Measurements from ENCODE around the gene OSBPL10. TPM values are rescaled to one million over a fixed set of nuclear protein-coding genes. Genes with fewer than 3 reads are reported as not detected.

Gene OSBPL10
- total RNA-seq, 1 experiment from 2014 or later, result 48.0 TPM

GRCh38 chr3:31671976-31672375, 309.1 kb downstream of the OSBPL10 start:
- no peaks in the 10 kb centered on the region for H3K9me2 ChIP-seq (replicated peaks; ENCODE audit: low read length)
- intact Hi-C loops (cut with micrococcal nuclease), result no loop called here
- ATAC-seq (no peak), DNase-seq (no peak)
- no peak overlapping the region for H3K27ac ChIP-seq (ENCODE audit: low read length)
- ChIA-PET POLR2A (ENCODE audit: unreplicated experiment) (no interaction called here), CTCF (no interaction called here)
- no peaks in the 10 kb centered on the region for H3F3A ChIP-seq (ENCODE audit: low read length, unreplicated experiment)
- H3K4me2 ChIP-seq (ENCODE audit: low read length), result no peak overlapping the region
- TF ChIP-seq EZH2 (IDR thresholded peaks at IDR 0.05; ENCODE audit: low read length, unreplicated experiment) (no peak), EZH2phosphoT487 (IDR thresholded peaks at IDR 0.05; ENCODE audit: borderline replicate concordance, low read length) (no peak), CTCF (conservative IDR thresholded peaks at IDR 0.05; ENCODE audit: low read depth, low read length) (no peak)
- H3K4me3 ChIP-seq (ENCODE audit: low read length), result no peak overlapping the region
- H3K9ac ChIP-seq (ENCODE audit: low read length), result no peak overlapping the region
- BruUV-seq (replicated peaks), result no TSS peak
- no peaks in the 10 kb centered on the region for H3K79me2 ChIP-seq (ENCODE audit: low read length)
- no peaks in the 10 kb centered on the region for H3K4me1 ChIP-seq (ENCODE audit: insufficient read depth, low read length)
- no peaks in the 10 kb centered on the region for H3K9me3 ChIP-seq (ENCODE audit: low read length)
- no peak overlapping the region for H2AFZ ChIP-seq (ENCODE audit: low read length)
- no peaks in the 10 kb centered on the region for H4K20me1 ChIP-seq (ENCODE audit: low read length)
- H3K27me3 ChIP-seq (ENCODE audit: low read length), result no peaks in the 10 kb centered on the region
- no peaks in the 10 kb centered on the region for H3K36me3 ChIP-seq (ENCODE audit: low read depth, low read length)

DNA sequence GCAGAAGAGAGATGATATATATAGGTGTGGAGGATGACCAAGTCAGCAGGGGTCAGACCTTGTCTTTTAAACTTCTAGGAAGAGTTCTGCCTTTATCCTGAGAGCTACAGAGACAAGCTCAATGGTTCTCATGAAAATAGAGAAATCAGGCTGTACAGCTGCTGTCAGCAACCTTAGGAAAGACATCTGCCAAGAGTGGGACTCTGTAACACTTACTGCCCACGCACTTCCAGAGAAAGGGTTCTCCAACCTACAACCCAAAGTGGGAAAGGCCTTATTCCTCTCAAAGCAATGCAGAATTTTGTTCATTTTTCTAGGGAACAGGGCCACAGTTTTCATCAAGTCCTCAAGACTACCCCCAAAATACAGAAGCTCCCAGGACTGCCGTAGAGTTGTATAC, 309.6 kb downstream of the OSBPL10 start:
- TF ChIP-seq EZH2 (IDR thresholded peaks at IDR 0.05; ENCODE audit: low read length, unreplicated experiment), result no peak
- no peak for TF ChIP-seq CTCF (conservative IDR thresholded peaks at IDR 0.05; ENCODE audit: low read depth, low read length)
- no peak for TF ChIP-seq EZH2phosphoT487 (IDR thresholded peaks at IDR 0.05; ENCODE audit: borderline replicate concordance, low read length)
- Histone ChIP-seq H2AFZ (ENCODE audit: low read length) (no peak overlapping the region), H4K20me1 (ENCODE audit: low read length) (no peaks in the 10 kb centered on the region), H3K9me2 (replicated peaks; ENCODE audit: low read length) (no peaks in the 10 kb centered on the region), H3K27me3 (ENCODE audit: low read length) (no peaks in the 10 kb centered on the region), H3K4me3 (ENCODE audit: low read length) (no peak overlapping the region), H3K27ac (ENCODE audit: low read length) (no peak overlapping the region), H3K4me1 (ENCODE audit: insufficient read depth, low read length) (no peaks in the 10 kb centered on the region), H3K9me3 (ENCODE audit: low read length) (no peaks in the 10 kb centered on the region), H3K9ac (ENCODE audit: low read length) (no peak overlapping the region), H3K4me2 (ENCODE audit: low read length) (no peak overlapping the region), H3K79me2 (ENCODE audit: low read length) (no peaks in the 10 kb centered on the region), H3F3A (ENCODE audit: low read length, unreplicated experiment) (no peaks in the 10 kb centered on the region), H3K36me3 (ENCODE audit: low read depth, low read length) (no peaks in the 10 kb centered on the region)
- DNase-seq (no peak), ATAC-seq (no peak)
- POLR2A ChIA-PET (ENCODE audit: unreplicated experiment), result no interaction called here
- BruUV-seq (replicated peaks), result no TSS peak
- CTCF ChIA-PET, result no interaction called here
- intact Hi-C loops (cut with micrococcal nuclease), result no loop called here

GRCh38 chr3:31670722-31671121, 310.3 kb downstream of the OSBPL10 start:
- H3K79me2 ChIP-seq (ENCODE audit: low read length), result no peaks in the 10 kb centered on the region
- no peak for DNase-seq
- H3K27me3 ChIP-seq (ENCODE audit: low read length), result no peaks in the 10 kb centered on the region
- H3K36me3 ChIP-seq (ENCODE audit: low read depth, low read length), result no peaks in the 10 kb centered on the region
- intact Hi-C loops (cut with micrococcal nuclease), result no loop called here
- H3K27ac ChIP-seq (ENCODE audit: low read length), result no peak overlapping the region
- TF ChIP-seq EZH2 (IDR thresholded peaks at IDR 0.05; ENCODE audit: low read length, unreplicated experiment) (no peak), EZH2phosphoT487 (IDR thresholded peaks at IDR 0.05; ENCODE audit: borderline replicate concordance, low read length) (no peak), CTCF (conservative IDR thresholded peaks at IDR 0.05; ENCODE audit: low read depth, low read length) (no peak)
- no TSS peak for BruUV-seq (replicated peaks)
- ChIA-PET POLR2A (ENCODE audit: unreplicated experiment) (no interaction called here), CTCF (no interaction called here)
- no peak overlapping the region for H2AFZ ChIP-seq (ENCODE audit: low read length)
- no peaks in the 10 kb centered on the region for H3K4me1 ChIP-seq (ENCODE audit: insufficient read depth, low read length)
- H3F3A ChIP-seq (ENCODE audit: low read length, unreplicated experiment), result no peaks in the 10 kb centered on the region
- no peaks in the 10 kb centered on the region for H3K9me3 ChIP-seq (ENCODE audit: low read length)
- H4K20me1 ChIP-seq (ENCODE audit: low read length), result no peaks in the 10 kb centered on the region
- H3K4me2 ChIP-seq (ENCODE audit: low read length), result no peak overlapping the region
- no peak overlapping the region for H3K4me3 ChIP-seq (ENCODE audit: low read length)
- H3K9me2 ChIP-seq (replicated peaks; ENCODE audit: low read length), result no peaks in the 10 kb centered on the region
- ATAC-seq, result no peak
- no peak overlapping the region for H3K9ac ChIP-seq (ENCODE audit: low read length)

All from PC-3 (cell line).